ENCODE measurements around the gene ALKBH4.
"Not testable (repeated sequence)": the region's sequence is repeated elsewhere in the genome, so short reads cannot be mapped to it uniquely, and the experiment has no call there.

ALKBH4 gene

GRCh38 chr7:102464577-102465280 is at the start of gene ALKBH4, which contains the start of gene LRWD1:
Gene ALKBH4, minus strand, starts transcription at chr7:102464863. Its CDS starts 27 bp downstream, at chr7:102464836.
Gene LRWD1, plus strand, starts transcription at chr7:102464984. Its CDS starts 97 bp downstream, at chr7:102465081.
- peak; percentile 96 for DNase-seq (ENCODE audit: low read depth)

GRCh38 chr7:102512642-102513221 is 48.1 kb upstream of the ALKBH4 start:
- not testable (repeated sequence) for DNase-seq (ENCODE audit: low read depth)

GRCh38 chr7:102511860-102512522 is 47.3 kb upstream of the ALKBH4 start:
- not testable (repeated sequence) for DNase-seq (ENCODE audit: low read depth)

- DNase-seq (ENCODE audit: low read depth), result not testable (repeated sequence)
These were observed 45.9 kb upstream of the ALKBH4 start for GRCh38 chr7:102510575-102510974.

GRCh38 chr7:102507410-102508088 is 42.9 kb upstream of the ALKBH4 start:
- not testable (repeated sequence) for DNase-seq (ENCODE audit: low read depth)

- DNase-seq (ENCODE audit: low read depth), result not testable (repeated sequence)
These were observed 40.9 kb upstream of the ALKBH4 start for GRCh38 chr7:102505298-102506185.

GRCh38 chr7:102503141-102503540 is 38.5 kb upstream of the ALKBH4 start:
- not testable (repeated sequence) for DNase-seq (ENCODE audit: low read depth)

- DNase-seq (ENCODE audit: low read depth), result not testable (repeated sequence)
These were observed 33.7 kb upstream of the ALKBH4 start for GRCh38 chr7:102498321-102498720.

- not testable (repeated sequence) for DNase-seq (ENCODE audit: low read depth)
These were observed 32.6 kb upstream of the ALKBH4 start for GRCh38 chr7:102497308-102497707.

- DNase-seq (ENCODE audit: low read depth), result not testable (repeated sequence)
These were observed 32.2 kb upstream of the ALKBH4 start for GRCh38 chr7:102496861-102497260.

GRCh38 chr7:102494473-102495149 is 29.9 kb upstream of the ALKBH4 start:
- not testable (repeated sequence) for DNase-seq (ENCODE audit: low read depth)

GRCh38 chr7:102494026-102494425 is 29.4 kb upstream of the ALKBH4 start:
- not testable (repeated sequence) for DNase-seq (ENCODE audit: low read depth)

- DNase-seq (ENCODE audit: low read depth), result not testable (repeated sequence)
These were observed 28.7 kb upstream of the ALKBH4 start for GRCh38 chr7:102493220-102493935.

GRCh38 chr7:102490529-102491075 is 25.9 kb upstream of the ALKBH4 start:
- not testable (repeated sequence) for DNase-seq (ENCODE audit: low read depth)

GRCh38 chr7:102484317-102484716 is 19.7 kb upstream of the ALKBH4 start:
- not testable (repeated sequence) for DNase-seq (ENCODE audit: low read depth)

- DNase-seq (ENCODE audit: low read depth), result not testable (repeated sequence)
These were observed 17.3 kb upstream of the ALKBH4 start for GRCh38 chr7:102481962-102482361.

GRCh38 chr7:102479982-102480637 is 15.4 kb upstream of the ALKBH4 start:
- not testable (repeated sequence) for DNase-seq (ENCODE audit: low read depth)

- not testable (repeated sequence) for DNase-seq (ENCODE audit: low read depth)
These were observed 14.5 kb upstream of the ALKBH4 start for GRCh38 chr7:102479209-102479584.

All from stimulated activated CD8-positive, alpha-beta memory T cell treated with anti-CD3 and anti-CD28 coated beads, Interleukin-4, amount 100 ng/mL, for 24 hours (primary cell).